ENCODE results near the gene PLPPR3.

PLPPR3 gene

GRCh38 chr19:848386-848921 lies 26.7 kb upstream of the PLPPR3 start:
- no peak for TF ChIP-seq EZH2phosphoT487 (conservative IDR thresholded peaks at IDR 0.05; ENCODE audit: low read length)
- TF ChIP-seq CTCF (IDR thresholded peaks at IDR 0.05; ENCODE audit: insufficient read depth, low read length, poor library complexity, severe bottlenecking), result no peak
- H3K9ac ChIP-seq (ENCODE audit: low read length), result no peak overlapping the region
- H4K20me1 ChIP-seq (ENCODE audit: low read depth, low read length), result no peaks in the 10 kb centered on the region
- no peaks in the 10 kb centered on the region for H3K9me3 ChIP-seq (ENCODE audit: insufficient read depth, low read length)
- no peaks in the 10 kb centered on the region for H3F3A ChIP-seq (ENCODE audit: insufficient read depth)
- H3K27me3 ChIP-seq (ENCODE audit: low read length), result no peaks in the 10 kb centered on the region
- no peak overlapping the region for H3K4me3 ChIP-seq (ENCODE audit: insufficient read depth, low read length, poor library complexity, severe bottlenecking)
- no peaks in the 10 kb centered on the region for H3K79me2 ChIP-seq (ENCODE audit: insufficient read depth, low read length)
- H3K9me2 ChIP-seq (replicated peaks; ENCODE audit: insufficient read depth, low read length), result no peaks in the 10 kb centered on the region
- no peaks in the 10 kb centered on the region for H3K36me3 ChIP-seq (ENCODE audit: low read length)
- no peak overlapping the region for H3K27ac ChIP-seq (ENCODE audit: low read depth, low read length)
- H2AFZ ChIP-seq (ENCODE audit: low read depth, low read length, severe bottlenecking), result no peak overlapping the region
- H3K4me2 ChIP-seq (ENCODE audit: low read depth, low read length, poor library complexity, severe bottlenecking), result no peak overlapping the region

- TF ChIP-seq CTCF (IDR thresholded peaks at IDR 0.05; ENCODE audit: insufficient read depth, low read length, poor library complexity, severe bottlenecking) (no peak), EZH2phosphoT487 (conservative IDR thresholded peaks at IDR 0.05; ENCODE audit: low read length) (no peak)
- no peak overlapping the region for H3K4me3 ChIP-seq (ENCODE audit: insufficient read depth, low read length, poor library complexity, severe bottlenecking)
- H3K36me3 ChIP-seq (ENCODE audit: low read length), result no peaks in the 10 kb centered on the region
- no peaks in the 10 kb centered on the region for H3K27me3 ChIP-seq (ENCODE audit: low read length)
- H4K20me1 ChIP-seq (ENCODE audit: low read depth, low read length), result no peaks in the 10 kb centered on the region
- H3F3A ChIP-seq (ENCODE audit: insufficient read depth), result no peaks in the 10 kb centered on the region
- H3K27ac ChIP-seq (ENCODE audit: low read depth, low read length), result no peak overlapping the region
- H3K79me2 ChIP-seq (ENCODE audit: insufficient read depth, low read length), result no peaks in the 10 kb centered on the region
- H3K4me2 ChIP-seq (ENCODE audit: low read depth, low read length, poor library complexity, severe bottlenecking), result no peak overlapping the region
- no peak overlapping the region for H3K9ac ChIP-seq (ENCODE audit: low read length)
- no peaks in the 10 kb centered on the region for H3K9me2 ChIP-seq (replicated peaks; ENCODE audit: insufficient read depth, low read length)
- no peak overlapping the region for H2AFZ ChIP-seq (ENCODE audit: low read depth, low read length, severe bottlenecking)
- H3K9me3 ChIP-seq (ENCODE audit: insufficient read depth, low read length), result no peaks in the 10 kb centered on the region
These were observed 24.2 kb upstream of the PLPPR3 start for GRCh38 chr19:845707-846521.

- Histone ChIP-seq H3K79me2 (ENCODE audit: insufficient read depth, low read length) (no peaks in the 10 kb centered on the region), H3F3A (ENCODE audit: insufficient read depth) (no peaks in the 10 kb centered on the region), H3K27me3 (ENCODE audit: low read length) (no peaks in the 10 kb centered on the region), H3K9me2 (replicated peaks; ENCODE audit: insufficient read depth, low read length) (no peaks in the 10 kb centered on the region), H3K9ac (ENCODE audit: low read length) (no peak overlapping the region), H3K4me3 (ENCODE audit: insufficient read depth, low read length, poor library complexity, severe bottlenecking) (no peak overlapping the region), H3K9me3 (ENCODE audit: insufficient read depth, low read length) (no peaks in the 10 kb centered on the region), H4K20me1 (ENCODE audit: low read depth, low read length) (no peaks in the 10 kb centered on the region), H3K27ac (ENCODE audit: low read depth, low read length) (no peak overlapping the region), H3K4me2 (ENCODE audit: low read depth, low read length, poor library complexity, severe bottlenecking) (no peak overlapping the region), H2AFZ (ENCODE audit: low read depth, low read length, severe bottlenecking) (no peak overlapping the region), H3K36me3 (ENCODE audit: low read length) (no peaks in the 10 kb centered on the region)
- TF ChIP-seq EZH2phosphoT487 (conservative IDR thresholded peaks at IDR 0.05; ENCODE audit: low read length), result no peak
- TF ChIP-seq CTCF (IDR thresholded peaks at IDR 0.05; ENCODE audit: insufficient read depth, low read length, poor library complexity, severe bottlenecking), result no peak
These were observed 22.8 kb upstream of the PLPPR3 start for GRCh38 chr19:844546-844971.

All from SU-DHL-6 (cell line).